IMR-90 (cell line): ENCODE results near the gene TMC3.

Source experiments
- MAFK ChIP-seq: IDR thresholded peaks from 2 replicates; pipeline ENCODE4 v1.6.1; 2012; ENCODE audit warnings: low read depth, low read length, improper control_type of control experiment
- POLR2A ChIP-seq: IDR thresholded peaks from 2 replicates; pipeline ENCODE4 v1.6.1; 2012; ENCODE audit warnings: mild to moderate bottlenecking, low read depth, low read length
- RFX5 ChIP-seq: IDR thresholded peaks from 2 replicates; pipeline ENCODE4 v1.8.0; 2012; ENCODE audit warnings: low read depth, mild to moderate bottlenecking, low read length, moderate library complexity
- SMC3 ChIP-seq: fragments of 150-350 bp; IDR thresholded peaks from 2 replicates; pipeline ENCODE4 v1.6.1; 2016; ENCODE audit warnings: low read depth, mild to moderate bottlenecking, antibody characterized with exemption, low read length, moderate library complexity
- TF ChIP-seq, protein P1 (sequence below): conservative IDR thresholded peaks from 2 replicates; pipeline ENCODE4 v1.5.1; 2012; ENCODE audit warnings: mild to moderate bottlenecking, low read depth, low read length, improper control_type of control experiment

DNA sequence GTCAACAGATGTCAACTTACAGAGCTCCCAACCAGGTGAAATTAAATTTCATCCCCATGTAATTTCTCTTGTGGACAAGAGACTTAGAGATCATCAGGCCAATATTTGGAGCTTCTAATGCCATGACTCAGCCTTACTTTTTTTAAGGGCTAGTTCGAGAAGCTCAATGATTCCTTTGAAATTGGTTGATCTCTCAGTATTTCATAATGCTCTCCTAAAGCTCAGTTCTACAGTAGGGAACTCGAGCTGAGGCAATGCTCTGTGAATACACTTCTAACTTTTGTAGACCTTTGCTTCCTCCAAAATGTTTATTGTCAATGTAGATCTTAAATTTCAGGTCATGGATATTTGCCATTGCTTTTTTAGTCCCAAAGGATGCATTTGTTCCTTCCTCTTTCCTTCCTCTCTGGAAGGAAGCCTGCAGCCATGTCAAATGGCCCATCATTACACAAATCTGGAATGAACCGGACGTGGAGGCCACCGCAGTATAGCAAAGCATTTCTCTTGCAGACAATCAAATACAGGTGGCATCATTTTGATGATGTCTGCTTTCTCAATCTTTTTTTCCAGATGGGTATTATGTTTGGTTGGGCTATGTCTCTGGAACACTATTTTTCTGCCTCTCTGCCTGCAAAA lies 78.4 kb downstream of the TMC3 start:
- TF ChIP-seq, protein P1, sequence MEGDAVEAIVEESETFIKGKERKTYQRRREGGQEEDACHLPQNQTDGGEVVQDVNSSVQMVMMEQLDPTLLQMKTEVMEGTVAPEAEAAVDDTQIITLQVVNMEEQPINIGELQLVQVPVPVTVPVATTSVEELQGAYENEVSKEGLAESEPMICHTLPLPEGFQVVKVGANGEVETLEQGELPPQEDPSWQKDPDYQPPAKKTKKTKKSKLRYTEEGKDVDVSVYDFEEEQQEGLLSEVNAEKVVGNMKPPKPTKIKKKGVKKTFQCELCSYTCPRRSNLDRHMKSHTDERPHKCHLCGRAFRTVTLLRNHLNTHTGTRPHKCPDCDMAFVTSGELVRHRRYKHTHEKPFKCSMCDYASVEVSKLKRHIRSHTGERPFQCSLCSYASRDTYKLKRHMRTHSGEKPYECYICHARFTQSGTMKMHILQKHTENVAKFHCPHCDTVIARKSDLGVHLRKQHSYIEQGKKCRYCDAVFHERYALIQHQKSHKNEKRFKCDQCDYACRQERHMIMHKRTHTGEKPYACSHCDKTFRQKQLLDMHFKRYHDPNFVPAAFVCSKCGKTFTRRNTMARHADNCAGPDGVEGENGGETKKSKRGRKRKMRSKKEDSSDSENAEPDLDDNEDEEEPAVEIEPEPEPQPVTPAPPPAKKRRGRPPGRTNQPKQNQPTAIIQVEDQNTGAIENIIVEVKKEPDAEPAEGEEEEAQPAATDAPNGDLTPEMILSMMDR, result no peak
- no peak for TF ChIP-seq MAFK
- TF ChIP-seq RFX5, result no peak
- TF ChIP-seq SMC3, result no peak
- TF ChIP-seq POLR2A, result no peak
